Stimulated activated naive CD8-positive, alpha-beta T cell treated with anti-CD3 and anti-CD28 coated beads, Interleukin-15, Interleukin-2, amounts not matched to agents 100 ng/mL and 50 ng/mL, for 24 hours (primary cell): ENCODE results near the gene SELENOW.
A peak's percentile ranks its signal among the peaks of the same experiment; 100 is the strongest.
"Not testable (repeated sequence)": the region's sequence is repeated elsewhere in the genome, so short reads cannot be mapped to it uniquely, and the experiment has no call there.

ENCODE experiments used
- H3K27ac Mint-ChIP-seq: one replicate; pipeline ENCODE4 v1.8.0; 2021; ENCODE audit warnings: mild to moderate bottlenecking, mixed read lengths
- H3K27me3 Mint-ChIP-seq: one replicate; pipeline ENCODE4 v1.8.0; 2021; ENCODE audit warnings: mixed read lengths
- H3K36me3 Mint-ChIP-seq: one replicate; pipeline ENCODE4 v1.8.0; 2021; ENCODE audit warnings: low read depth, mixed read lengths
- H3K4me1 Mint-ChIP-seq: one replicate; pipeline ENCODE4 v1.8.0; 2021; ENCODE audit warnings: low read depth, mixed read lengths
- H3K4me3 Mint-ChIP-seq: one replicate; pipeline ENCODE4 v1.8.0; 2021; ENCODE audit warnings: mild to moderate bottlenecking, mixed read lengths
- H3K9me3 Mint-ChIP-seq: one replicate; pipeline ENCODE4 v1.8.0; 2021; ENCODE audit warnings: mixed read lengths

SELENOW gene

DNA sequence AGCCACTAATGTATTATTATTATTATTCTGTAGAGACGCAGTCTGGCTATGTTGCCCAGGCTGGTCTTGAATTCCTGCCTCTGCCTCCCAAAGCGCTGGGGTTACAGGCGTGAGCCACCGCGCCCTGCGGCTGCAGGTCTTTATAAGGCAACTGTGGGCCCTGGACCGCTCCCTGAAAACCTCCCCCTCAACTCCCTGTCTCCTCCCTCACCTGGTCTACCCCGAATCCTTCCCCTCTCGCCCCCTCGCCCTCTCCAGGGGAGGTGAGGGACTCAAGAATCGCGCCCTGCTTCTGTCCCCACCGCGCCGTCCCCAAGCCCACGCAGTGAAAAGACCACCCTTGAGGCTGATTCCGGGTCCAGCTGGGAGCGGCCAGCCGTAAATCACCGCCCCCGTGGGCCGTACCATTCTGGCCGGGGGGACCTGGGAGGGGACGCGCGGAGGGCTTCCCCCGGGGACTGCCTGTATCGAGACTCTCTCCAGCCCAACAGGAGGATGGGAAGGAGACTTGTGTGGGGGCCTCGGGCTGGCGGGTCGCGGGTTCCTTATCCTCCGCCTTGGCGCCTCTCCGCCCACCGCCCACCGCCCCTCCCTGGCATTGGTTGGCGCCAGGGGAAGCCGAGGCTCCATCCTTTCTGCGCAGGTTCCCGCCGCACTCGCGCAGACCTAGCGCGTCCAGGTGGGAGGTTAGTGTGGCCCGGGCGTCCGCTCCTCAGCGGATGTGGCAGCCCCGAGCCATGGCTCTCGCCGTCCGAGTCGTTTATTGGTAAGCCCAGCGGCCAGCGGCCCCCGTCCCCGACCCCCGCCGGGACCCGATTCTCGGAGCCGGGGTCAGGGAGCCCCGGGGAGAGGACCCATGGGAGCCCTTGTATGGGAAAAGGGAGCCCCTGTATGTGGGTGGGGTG is at the start of gene SELENOW:
TSS of gene SELENOW (plus strand) at position 655 of the 905 bp plus-strand sequence. CDS start at position 738, 83 bp downstream.
- Mint-ChIP-seq H3K4me1 (peaks cover 18% of the 10 kb centered on the region), H3K36me3 (peaks cover 28% of the 10 kb centered on the region), H3K27ac (peak within 1 kb of the TSS; percentile 87), H3K4me3 (peak within 1 kb of the TSS; percentile 91), H3K9me3 (no peaks in the 10 kb centered on the region), H3K27me3 (no peaks in the 10 kb centered on the region)

DNA sequence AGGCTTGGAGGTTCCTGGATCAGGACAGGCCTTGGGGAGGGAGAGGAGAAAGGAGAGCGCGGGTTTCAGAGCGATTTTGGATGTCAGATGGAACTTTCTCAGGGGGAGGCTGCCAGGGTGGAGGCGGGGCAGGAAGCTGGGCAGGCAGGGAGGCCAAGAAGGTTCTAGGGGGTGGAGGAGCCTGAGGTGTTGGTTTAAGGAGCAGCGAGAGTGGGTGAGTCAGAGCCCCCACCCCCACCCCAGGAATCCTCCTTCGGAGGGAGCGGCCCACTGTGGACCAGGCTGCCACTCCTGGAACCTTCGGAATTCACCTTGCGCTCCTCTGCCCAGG is 49.1 kb upstream of the SELENOW start:
- H3K4me1 Mint-ChIP-seq, result peaks cover 19% of the 10 kb centered on the region
- peak overlapping the region; percentile 52 for H3K4me3 Mint-ChIP-seq
- no peaks in the 10 kb centered on the region for H3K9me3 Mint-ChIP-seq
- peaks cover 35% of the 10 kb centered on the region for H3K27me3 Mint-ChIP-seq
- peak overlapping the region; percentile 33 for H3K27ac Mint-ChIP-seq
- no peaks in the 10 kb centered on the region for H3K36me3 Mint-ChIP-seq

DNA sequence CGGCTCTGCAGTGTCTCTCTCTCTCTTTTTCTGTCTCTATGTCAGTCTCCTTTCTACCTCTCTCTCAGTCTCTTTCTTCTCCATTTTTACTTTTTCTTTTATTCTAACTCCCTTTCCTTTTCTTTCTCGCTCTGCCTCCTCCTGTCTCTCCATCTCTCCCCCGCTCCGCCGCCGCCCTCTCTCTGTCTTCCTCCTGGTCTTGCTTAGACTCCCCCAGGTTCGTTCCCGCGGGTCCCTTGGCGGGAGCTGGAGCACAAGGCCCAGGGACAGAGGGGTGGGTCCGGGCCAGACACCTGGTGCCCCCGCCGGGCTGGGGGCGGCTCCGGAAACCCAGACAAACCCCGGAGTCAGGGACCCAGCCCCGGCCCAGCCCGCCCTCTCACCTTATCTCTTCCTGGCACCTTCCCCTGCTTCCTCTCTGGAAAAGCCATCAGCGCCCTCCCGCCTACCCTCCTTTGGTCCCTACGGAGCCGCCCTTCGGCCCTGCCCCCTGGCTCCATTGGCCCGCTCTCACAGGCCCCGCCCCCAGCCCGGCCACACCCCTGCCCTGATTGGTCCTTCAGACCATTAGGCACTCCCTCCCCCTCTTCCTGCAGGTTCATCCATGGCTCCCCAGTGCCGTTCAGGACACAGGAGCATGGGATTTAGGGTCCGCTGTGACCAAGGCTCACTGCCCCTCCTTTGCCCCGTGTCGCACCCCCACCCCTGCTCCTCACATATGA is 48.5 kb upstream of the SELENOW start:
- Mint-ChIP-seq H3K27me3 (peaks cover 33% of the 10 kb centered on the region), H3K4me3 (peak overlapping the region; percentile 52), H3K36me3 (no peaks in the 10 kb centered on the region), H3K4me1 (peaks cover 19% of the 10 kb centered on the region), H3K27ac (no peak overlapping the region), H3K9me3 (no peaks in the 10 kb centered on the region)

DNA sequence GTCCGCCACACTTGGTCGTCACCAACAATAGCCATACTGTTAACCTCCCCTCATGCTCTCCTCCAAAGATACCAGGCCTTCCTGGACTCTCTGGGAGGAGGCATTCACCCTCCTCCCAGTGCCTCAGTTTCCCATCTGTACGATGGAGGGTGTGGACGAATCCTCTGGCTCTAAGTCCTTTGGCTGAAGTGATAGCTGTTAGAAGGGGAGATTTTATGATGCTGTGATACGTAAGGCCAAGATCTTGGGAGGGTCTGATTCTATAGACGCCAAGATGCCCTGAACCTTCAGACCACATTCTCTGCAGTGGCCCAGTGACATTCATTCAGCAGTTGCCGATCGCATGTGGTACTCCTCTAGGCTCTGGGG is 48.0 kb upstream of the SELENOW start:
- Mint-ChIP-seq H3K9me3 (no peaks in the 10 kb centered on the region), H3K27me3 (peaks cover 31% of the 10 kb centered on the region), H3K36me3 (no peaks in the 10 kb centered on the region)

DNA sequence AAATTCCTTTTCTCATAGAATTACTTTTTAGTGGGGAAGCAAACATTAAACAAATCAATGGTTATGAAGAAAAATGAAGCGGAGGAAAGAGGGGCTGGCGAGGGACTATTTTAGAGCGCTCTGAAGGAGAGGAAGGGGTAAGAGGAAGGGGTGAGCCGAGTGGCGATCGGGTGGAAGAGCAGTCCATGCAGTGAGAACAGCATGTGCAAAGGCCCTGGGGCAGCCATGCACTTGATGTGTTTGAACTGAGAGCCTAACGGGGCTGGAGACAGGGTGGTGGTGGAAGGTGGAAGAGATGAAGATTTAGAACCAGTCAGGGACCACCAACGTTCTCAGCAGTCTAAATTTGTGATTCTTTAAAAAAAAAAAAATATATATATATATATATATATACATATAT is 47.6 kb upstream of the SELENOW start:
- peaks cover 31% of the 10 kb centered on the region for H3K27me3 Mint-ChIP-seq
- H3K27ac Mint-ChIP-seq, result no peak overlapping the region
- H3K9me3 Mint-ChIP-seq, result no peaks in the 10 kb centered on the region
- H3K4me1 Mint-ChIP-seq, result peaks cover 19% of the 10 kb centered on the region
- H3K36me3 Mint-ChIP-seq, result no peaks in the 10 kb centered on the region
- no peak overlapping the region for H3K4me3 Mint-ChIP-seq

More for the DNA sequence above, 48.0 kb upstream of the SELENOW start:
- H3K4me3 Mint-ChIP-seq, result peak overlapping the region; percentile 52
- no peak overlapping the region for H3K27ac Mint-ChIP-seq
- peaks cover 19% of the 10 kb centered on the region for H3K4me1 Mint-ChIP-seq

DNA sequence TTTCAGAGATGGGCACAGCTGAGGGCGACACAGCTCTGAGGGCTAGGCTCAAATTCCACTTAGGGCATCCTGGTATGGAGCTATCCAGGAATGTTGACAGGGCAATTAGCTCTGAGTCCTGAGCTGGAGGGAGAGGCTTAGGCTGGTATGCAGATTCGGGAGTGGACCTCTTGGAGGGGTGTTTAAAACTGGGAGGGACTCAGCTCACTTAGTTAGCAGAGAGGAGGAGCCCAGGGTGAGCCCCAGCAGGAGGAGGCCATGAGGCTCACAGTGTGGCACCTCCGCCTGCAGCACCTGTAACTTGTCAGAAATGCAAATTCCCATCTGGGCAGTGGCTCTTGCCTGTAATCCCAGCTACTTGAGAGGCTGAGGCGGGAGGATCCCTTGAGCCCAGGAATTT is 43.4 kb upstream of the SELENOW start:
- Mint-ChIP-seq H3K4me1 (peaks cover 3% of the 10 kb centered on the region), H3K27me3 (peaks cover 14% of the 10 kb centered on the region), H3K4me3 (no peak overlapping the region), H3K36me3 (no peaks in the 10 kb centered on the region), H3K9me3 (no peaks in the 10 kb centered on the region), H3K27ac (no peak overlapping the region)

DNA sequence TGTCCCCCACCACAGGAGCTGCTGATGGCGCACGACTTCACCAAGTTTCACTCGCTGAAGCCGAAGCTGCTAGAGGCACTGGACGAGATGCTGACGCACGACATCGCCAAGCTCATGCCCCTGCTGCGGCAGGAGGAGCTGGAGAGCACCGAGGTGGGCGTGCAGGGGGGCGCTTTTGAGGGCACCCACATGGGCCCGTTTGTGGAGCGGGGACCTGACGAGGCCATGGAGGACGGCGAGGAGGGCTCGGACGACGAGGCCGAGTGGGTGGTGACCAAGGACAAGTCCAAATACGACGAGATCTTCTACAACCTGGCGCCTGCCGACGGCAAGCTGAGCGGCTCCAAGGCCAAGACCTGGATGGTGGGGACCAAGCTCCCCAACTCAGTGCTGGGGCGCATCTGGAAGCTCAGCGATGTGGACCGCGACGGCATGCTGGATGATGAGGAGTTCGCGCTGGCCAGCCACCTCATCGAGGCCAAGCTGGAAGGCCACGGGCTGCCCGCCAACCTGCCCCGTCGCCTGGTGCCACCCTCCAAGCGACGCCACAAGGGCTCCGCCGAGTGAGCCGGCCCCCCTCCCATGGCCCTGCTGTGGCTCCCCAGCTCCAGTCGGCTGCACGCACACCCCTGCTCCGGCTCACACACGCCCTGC is 37.5 kb upstream of the SELENOW start:
- Mint-ChIP-seq H3K4me3 (no peak overlapping the region), H3K27ac (no peak overlapping the region), H3K36me3 (no peaks in the 10 kb centered on the region), H3K9me3 (no peaks in the 10 kb centered on the region), H3K4me1 (peaks cover 37% of the 10 kb centered on the region), H3K27me3 (no peaks in the 10 kb centered on the region)

DNA sequence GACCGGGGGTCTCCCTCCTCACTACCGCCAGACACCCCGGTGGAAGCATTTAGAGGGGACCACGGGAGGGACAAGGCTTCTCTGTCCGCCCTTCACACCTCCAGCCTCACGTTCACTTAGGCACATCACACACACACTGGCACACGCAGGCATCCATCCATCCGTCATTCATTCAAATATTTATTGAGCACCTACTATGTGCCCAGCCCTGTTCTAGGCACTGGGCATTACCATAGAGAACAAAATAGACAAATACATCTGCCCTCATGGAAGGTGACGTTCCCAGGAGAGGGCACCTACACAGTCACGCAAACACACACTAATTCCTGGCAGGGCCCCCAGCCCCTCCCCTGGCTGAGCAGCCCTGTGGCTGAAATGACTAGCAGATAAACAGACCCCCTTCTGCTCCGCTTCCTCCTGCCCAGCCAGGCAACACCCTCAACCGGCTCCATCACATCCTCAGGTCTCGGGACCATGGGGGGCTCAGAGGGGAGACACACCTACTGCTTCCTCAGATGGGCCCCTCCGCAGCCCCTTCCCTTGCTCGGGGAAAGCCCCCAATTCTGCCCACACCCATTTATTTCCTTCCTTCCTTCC is 36.9 kb upstream of the SELENOW start:
- peaks cover under 1% of the 10 kb centered on the region for H3K36me3 Mint-ChIP-seq
- H3K4me3 Mint-ChIP-seq, result no peak overlapping the region
- H3K9me3 Mint-ChIP-seq, result no peaks in the 10 kb centered on the region
- peaks cover 39% of the 10 kb centered on the region for H3K4me1 Mint-ChIP-seq
- H3K27me3 Mint-ChIP-seq, result no peaks in the 10 kb centered on the region
- peak overlapping the region; percentile 94 for H3K27ac Mint-ChIP-seq

DNA sequence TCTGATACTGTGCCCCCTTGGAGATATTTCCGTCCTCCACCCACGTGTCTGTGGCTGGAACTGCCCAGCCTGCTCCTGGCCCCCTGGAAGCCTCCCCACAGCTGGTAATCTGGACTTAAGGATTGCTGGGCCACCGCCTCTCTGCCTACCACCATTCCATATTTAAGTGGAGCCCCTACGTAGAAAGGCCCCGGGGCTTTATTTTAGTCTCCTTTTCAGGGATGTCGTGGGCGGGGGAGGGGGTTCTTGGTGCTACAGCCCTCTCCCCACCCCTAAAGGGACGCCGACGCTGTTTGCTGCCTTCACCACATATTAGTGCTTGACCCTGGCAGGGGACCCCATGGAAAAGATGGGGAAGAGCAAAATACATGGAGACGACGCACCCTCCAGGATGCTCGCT is 35.9 kb upstream of the SELENOW start:
- peak overlapping the region; percentile 94 for H3K27ac Mint-ChIP-seq
- peaks cover 6% of the 10 kb centered on the region for H3K36me3 Mint-ChIP-seq
- H3K4me1 Mint-ChIP-seq, result peaks cover 45% of the 10 kb centered on the region
- H3K9me3 Mint-ChIP-seq, result no peaks in the 10 kb centered on the region
- H3K27me3 Mint-ChIP-seq, result no peaks in the 10 kb centered on the region
- H3K4me3 Mint-ChIP-seq, result peak overlapping the region; percentile 35

DNA sequence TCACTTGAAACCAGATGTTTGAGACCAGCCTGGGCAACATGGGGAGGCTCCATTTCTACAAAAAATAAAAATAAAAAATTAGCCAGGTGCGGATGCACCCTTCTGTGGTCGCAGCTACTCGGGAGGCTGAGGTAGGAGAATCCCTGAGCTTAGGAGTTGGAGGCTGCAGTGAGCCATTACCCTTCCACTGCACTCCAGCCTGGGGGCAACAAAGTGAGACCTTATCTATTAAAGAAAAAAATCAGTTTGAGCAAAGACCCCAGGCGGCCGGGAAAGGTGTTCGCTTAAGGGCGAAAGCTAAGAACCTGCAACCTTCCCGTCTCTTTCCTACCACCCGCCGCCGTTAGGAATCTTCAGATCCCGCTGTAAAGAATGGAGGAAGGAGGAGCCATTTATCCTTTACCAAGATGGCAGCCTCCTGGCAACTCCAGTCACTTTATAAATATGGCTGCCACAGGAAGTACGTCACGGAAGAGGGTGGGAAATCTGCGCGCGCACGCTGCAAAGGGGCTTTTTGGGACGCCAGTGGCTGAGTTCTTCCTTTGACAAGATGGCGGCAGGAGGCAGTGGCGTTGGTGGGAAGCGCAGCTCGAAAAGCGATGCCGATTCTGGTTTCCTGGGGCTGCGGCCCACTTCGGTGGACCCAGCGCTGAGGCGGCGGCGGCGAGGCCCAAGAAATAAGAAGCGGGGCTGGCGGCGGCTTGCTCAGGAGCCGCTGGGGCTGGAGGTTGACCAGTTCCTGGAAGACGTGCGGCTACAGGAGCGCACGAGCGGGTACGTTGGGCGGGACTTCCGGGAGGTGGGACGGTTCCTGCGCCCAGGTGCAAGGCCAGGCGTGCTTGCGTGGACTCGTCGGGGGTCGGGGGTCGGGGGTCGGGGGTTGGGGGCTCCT is 33.2 kb upstream of the SELENOW start, which contains the start of gene NOP53:
TSS of gene NOP53 (plus strand) at position 537 of the 892 bp plus-strand sequence. CDS start at position 551, 14 bp downstream.
- no peaks in the 10 kb centered on the region for H3K9me3 Mint-ChIP-seq
- peak within 1 kb of the TSS; percentile 98 for H3K4me3 Mint-ChIP-seq
- H3K27me3 Mint-ChIP-seq, result no peaks in the 10 kb centered on the region
- peaks cover 25% of the 10 kb centered on the region for H3K36me3 Mint-ChIP-seq
- H3K27ac Mint-ChIP-seq, result peak within 1 kb of the TSS; percentile 99
- H3K4me1 Mint-ChIP-seq, result peaks cover 63% of the 10 kb centered on the region

DNA sequence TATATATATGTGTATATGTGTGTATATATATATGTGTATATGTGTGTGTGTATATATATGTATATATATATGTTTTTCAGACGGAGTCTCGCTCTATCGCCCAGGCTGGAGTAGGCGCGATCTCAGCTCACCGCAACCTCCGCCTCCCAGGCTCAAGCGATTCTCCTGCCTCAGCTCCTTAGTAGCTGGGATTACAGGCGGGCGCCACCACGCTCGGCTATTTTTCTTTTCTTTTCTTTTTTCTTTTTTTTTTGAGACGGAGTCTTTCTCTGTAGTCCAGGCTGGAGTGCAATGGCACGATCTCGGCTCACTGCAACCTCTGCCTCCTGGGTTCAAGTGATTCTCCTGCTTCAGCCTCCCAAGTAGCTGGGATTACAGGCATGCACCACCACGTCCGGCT is 32.4 kb upstream of the SELENOW start:
- H3K4me1 Mint-ChIP-seq, result peaks cover 63% of the 10 kb centered on the region
- not testable (repeated sequence) for H3K27ac Mint-ChIP-seq, H3K27me3 Mint-ChIP-seq, H3K9me3 Mint-ChIP-seq
- peaks cover 31% of the 10 kb centered on the region for H3K36me3 Mint-ChIP-seq
- H3K4me3 Mint-ChIP-seq, result peak overlapping the region; percentile 98

DNA sequence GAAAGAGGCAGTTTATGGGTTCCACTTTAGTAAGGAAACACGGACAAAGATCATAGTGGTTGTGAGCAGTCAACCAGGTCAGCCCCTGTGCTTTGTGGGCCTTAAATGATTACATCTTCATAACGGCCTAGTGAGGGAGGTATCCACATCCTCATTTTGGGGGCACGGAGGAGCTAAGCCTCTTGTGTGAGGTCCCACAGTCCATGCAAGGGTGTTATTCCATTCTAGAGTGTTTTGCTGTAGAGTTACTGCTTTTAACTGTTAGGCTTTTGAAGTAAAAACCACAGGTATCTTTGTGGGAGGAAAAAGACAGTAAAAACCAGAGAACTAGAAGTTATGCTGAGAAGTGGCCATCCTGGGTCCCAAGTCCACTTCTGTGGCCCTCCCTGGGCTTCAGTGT is 29.2 kb upstream of the SELENOW start:
- no peaks in the 10 kb centered on the region for H3K9me3 Mint-ChIP-seq
- peaks cover 57% of the 10 kb centered on the region for H3K36me3 Mint-ChIP-seq
- peak overlapping the region; percentile 64 for H3K27ac Mint-ChIP-seq
- H3K4me1 Mint-ChIP-seq, result peaks cover 37% of the 10 kb centered on the region
- H3K27me3 Mint-ChIP-seq, result no peaks in the 10 kb centered on the region
- peak overlapping the region; percentile 52 for H3K4me3 Mint-ChIP-seq

DNA sequence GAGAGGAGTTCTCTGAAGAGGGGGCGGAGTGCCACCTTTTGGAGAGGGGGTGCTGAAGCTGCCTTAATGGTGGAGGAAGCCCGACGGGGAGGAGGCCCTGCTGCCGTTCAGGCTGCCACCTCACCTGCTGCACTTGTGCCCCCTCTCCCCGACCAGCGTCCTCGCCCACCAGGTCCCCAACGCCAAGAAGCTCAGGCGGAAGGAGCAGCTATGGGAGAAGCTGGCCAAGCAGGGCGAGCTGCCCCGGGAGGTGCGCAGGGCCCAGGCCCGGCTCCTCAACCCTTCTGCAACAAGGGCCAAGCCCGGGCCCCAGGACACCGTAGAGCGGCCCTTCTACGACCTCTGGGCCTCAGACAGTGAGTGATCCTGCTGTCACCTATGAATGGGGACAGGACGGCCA is 27.8 kb upstream of the SELENOW start:
- Mint-ChIP-seq H3K4me1 (peaks cover 26% of the 10 kb centered on the region), H3K9me3 (no peaks in the 10 kb centered on the region), H3K27me3 (no peaks in the 10 kb centered on the region), H3K4me3 (no peak overlapping the region), H3K27ac (no peak overlapping the region), H3K36me3 (peaks cover 57% of the 10 kb centered on the region)
